Measurements from ENCODE around the gene FAM76B. TPM values are rescaled to one million over a fixed set of nuclear protein-coding genes. Genes with fewer than 3 reads are reported as not detected.

The FAM76B gene
- total and polyA plus RNA-seq, 2 of the 13 experiments (the other 11 are each of a cell fraction or from before 2014, with no cell fraction given) = 20.2 to 24.2 TPM

DNA sequence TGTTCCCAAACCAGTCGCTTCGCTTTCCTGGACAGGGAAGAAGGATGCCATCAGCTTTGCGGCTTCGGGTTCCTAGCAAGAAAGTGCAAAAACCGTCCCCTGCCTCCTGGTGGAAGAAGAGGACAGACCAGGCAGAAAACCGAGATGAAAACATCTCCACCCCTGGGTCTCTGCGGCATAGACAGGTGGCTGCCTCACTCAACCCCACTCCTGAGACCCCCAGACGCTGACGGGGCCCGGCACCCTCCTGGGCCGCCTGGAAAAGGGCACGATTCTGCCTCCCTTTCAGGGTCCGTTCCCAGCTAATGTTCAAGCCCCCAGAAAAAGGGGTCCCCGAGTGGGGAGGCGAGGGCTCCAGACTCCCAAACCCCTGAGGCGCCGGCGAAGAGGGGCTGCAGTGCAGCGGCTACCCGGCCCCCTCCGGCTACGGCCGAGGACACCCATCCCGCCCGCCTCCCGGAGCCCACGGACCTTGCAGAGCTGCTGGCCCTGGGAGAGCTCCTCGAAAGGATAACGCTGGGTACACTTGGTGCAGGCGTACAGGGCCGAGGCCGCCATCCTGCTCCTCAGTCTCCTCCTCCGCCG, 569 bp downstream of the FAM76B start (continued):
- TF ChIP-seq ZNF746 (CRISPR knock-in tag; IDR thresholded peaks at IDR 0.05) (no peak), SPEN (CRISPR knock-in tag; IDR thresholded peaks at IDR 0.05; ENCODE audit: low read depth) (no peak), ZNF530 (CRISPR knock-in tag; IDR thresholded peaks at IDR 0.05; ENCODE audit: low read depth) (no peak), NR2C2 (CRISPR knock-in tag; IDR thresholded peaks at IDR 0.05; ENCODE audit: borderline replicate concordance) (no peak), ZMYM2 (CRISPR knock-in tag; IDR thresholded peaks at IDR 0.05) (no peak)
- TF ChIP-seq, protein P1, sequence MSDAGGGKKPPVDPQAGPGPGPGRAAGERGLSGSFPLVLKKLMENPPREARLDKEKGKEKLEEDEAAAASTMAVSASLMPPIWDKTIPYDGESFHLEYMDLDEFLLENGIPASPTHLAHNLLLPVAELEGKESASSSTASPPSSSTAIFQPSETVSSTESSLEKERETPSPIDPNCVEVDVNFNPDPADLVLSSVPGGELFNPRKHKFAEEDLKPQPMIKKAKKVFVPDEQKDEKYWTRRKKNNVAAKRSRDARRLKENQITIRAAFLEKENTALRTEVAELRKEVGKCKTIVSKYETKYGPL (CRISPR knock-in tag; IDR thresholded peaks at IDR 0.05) = no peak
- TF ChIP-seq, protein P2, sequence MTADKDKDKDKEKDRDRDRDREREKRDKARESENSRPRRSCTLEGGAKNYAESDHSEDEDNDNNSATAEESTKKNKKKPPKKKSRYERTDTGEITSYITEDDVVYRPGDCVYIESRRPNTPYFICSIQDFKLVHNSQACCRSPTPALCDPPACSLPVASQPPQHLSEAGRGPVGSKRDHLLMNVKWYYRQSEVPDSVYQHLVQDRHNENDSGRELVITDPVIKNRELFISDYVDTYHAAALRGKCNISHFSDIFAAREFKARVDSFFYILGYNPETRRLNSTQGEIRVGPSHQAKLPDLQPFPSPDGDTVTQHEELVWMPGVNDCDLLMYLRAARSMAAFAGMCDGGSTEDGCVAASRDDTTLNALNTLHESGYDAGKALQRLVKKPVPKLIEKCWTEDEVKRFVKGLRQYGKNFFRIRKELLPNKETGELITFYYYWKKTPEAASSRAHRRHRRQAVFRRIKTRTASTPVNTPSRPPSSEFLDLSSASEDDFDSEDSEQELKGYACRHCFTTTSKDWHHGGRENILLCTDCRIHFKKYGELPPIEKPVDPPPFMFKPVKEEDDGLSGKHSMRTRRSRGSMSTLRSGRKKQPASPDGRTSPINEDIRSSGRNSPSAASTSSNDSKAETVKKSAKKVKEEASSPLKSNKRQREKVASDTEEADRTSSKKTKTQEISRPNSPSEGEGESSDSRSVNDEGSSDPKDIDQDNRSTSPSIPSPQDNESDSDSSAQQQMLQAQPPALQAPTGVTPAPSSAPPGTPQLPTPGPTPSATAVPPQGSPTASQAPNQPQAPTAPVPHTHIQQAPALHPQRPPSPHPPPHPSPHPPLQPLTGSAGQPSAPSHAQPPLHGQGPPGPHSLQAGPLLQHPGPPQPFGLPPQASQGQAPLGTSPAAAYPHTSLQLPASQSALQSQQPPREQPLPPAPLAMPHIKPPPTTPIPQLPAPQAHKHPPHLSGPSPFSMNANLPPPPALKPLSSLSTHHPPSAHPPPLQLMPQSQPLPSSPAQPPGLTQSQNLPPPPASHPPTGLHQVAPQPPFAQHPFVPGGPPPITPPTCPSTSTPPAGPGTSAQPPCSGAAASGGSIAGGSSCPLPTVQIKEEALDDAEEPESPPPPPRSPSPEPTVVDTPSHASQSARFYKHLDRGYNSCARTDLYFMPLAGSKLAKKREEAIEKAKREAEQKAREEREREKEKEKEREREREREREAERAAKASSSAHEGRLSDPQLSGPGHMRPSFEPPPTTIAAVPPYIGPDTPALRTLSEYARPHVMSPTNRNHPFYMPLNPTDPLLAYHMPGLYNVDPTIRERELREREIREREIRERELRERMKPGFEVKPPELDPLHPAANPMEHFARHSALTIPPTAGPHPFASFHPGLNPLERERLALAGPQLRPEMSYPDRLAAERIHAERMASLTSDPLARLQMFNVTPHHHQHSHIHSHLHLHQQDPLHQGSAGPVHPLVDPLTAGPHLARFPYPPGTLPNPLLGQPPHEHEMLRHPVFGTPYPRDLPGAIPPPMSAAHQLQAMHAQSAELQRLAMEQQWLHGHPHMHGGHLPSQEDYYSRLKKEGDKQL (CRISPR knock-in tag; IDR thresholded peaks at IDR 0.05; ENCODE audit: low read depth) = no peak
- TF ChIP-seq, protein P3, sequence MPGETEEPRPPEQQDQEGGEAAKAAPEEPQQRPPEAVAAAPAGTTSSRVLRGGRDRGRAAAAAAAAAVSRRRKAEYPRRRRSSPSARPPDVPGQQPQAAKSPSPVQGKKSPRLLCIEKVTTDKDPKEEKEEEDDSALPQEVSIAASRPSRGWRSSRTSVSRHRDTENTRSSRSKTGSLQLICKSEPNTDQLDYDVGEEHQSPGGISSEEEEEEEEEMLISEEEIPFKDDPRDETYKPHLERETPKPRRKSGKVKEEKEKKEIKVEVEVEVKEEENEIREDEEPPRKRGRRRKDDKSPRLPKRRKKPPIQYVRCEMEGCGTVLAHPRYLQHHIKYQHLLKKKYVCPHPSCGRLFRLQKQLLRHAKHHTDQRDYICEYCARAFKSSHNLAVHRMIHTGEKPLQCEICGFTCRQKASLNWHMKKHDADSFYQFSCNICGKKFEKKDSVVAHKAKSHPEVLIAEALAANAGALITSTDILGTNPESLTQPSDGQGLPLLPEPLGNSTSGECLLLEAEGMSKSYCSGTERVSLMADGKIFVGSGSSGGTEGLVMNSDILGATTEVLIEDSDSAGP (CRISPR knock-in tag; IDR thresholded peaks at IDR 0.05; ENCODE audit: borderline replicate concordance) = no peak
- TF ChIP-seq, protein P4, sequence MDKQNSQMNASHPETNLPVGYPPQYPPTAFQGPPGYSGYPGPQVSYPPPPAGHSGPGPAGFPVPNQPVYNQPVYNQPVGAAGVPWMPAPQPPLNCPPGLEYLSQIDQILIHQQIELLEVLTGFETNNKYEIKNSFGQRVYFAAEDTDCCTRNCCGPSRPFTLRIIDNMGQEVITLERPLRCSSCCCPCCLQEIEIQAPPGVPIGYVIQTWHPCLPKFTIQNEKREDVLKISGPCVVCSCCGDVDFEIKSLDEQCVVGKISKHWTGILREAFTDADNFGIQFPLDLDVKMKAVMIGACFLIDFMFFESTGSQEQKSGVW (CRISPR knock-in tag; IDR thresholded peaks at IDR 0.05; ENCODE audit: borderline replicate concordance) = no peak
- TF ChIP-seq, protein P5, sequence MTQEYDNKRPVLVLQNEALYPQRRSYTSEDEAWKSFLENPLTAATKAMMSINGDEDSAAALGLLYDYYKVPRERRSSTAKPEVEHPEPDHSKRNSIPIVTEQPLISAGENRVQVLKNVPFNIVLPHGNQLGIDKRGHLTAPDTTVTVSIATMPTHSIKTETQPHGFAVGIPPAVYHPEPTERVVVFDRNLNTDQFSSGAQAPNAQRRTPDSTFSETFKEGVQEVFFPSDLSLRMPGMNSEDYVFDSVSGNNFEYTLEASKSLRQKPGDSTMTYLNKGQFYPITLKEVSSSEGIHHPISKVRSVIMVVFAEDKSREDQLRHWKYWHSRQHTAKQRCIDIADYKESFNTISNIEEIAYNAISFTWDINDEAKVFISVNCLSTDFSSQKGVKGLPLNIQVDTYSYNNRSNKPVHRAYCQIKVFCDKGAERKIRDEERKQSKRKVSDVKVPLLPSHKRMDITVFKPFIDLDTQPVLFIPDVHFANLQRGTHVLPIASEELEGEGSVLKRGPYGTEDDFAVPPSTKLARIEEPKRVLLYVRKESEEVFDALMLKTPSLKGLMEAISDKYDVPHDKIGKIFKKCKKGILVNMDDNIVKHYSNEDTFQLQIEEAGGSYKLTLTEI (CRISPR knock-in tag; conservative IDR thresholded peaks at IDR 0.05) = no peak
- TF ChIP-seq, protein P6, sequence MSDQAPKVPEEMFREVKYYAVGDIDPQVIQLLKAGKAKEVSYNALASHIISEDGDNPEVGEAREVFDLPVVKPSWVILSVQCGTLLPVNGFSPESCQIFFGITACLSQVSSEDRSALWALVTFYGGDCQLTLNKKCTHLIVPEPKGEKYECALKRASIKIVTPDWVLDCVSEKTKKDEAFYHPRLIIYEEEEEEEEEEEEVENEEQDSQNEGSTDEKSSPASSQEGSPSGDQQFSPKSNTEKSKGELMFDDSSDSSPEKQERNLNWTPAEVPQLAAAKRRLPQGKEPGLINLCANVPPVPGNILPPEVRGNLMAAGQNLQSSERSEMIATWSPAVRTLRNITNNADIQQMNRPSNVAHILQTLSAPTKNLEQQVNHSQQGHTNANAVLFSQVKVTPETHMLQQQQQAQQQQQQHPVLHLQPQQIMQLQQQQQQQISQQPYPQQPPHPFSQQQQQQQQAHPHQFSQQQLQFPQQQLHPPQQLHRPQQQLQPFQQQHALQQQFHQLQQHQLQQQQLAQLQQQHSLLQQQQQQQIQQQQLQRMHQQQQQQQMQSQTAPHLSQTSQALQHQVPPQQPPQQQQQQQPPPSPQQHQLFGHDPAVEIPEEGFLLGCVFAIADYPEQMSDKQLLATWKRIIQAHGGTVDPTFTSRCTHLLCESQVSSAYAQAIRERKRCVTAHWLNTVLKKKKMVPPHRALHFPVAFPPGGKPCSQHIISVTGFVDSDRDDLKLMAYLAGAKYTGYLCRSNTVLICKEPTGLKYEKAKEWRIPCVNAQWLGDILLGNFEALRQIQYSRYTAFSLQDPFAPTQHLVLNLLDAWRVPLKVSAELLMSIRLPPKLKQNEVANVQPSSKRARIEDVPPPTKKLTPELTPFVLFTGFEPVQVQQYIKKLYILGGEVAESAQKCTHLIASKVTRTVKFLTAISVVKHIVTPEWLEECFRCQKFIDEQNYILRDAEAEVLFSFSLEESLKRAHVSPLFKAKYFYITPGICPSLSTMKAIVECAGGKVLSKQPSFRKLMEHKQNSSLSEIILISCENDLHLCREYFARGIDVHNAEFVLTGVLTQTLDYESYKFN (CRISPR knock-in tag; conservative IDR thresholded peaks at IDR 0.05) = no peak
- TF ChIP-seq, protein P7, sequence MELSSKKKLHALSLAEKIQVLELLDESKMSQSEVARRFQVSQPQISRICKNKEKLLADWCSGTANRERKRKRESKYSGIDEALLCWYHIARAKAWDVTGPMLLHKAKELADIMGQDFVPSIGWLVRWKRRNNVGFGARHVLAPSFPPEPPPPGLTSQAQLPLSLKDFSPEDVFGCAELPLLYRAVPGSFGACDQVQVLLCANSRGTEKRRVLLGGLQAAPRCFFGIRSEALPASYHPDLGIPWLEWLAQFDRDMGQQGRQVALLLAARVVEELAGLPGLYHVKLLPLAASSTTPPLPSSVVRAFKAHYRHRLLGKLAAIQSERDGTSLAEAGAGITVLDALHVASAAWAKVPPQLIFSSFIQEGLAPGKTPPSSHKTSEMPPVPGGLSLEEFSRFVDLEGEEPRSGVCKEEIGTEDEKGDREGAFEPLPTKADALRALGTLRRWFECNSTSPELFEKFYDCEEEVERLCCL (CRISPR knock-in tag; IDR thresholded peaks at IDR 0.05; ENCODE audit: borderline replicate concordance) = peak; percentile 58; the same call in 1 of the 2 replicates
